Tibial nerve (tissue), 4 donors: ENCODE data around the gene ERC2. TPM values are rescaled to one million over a fixed set of nuclear protein-coding genes. Genes with fewer than 3 reads are reported as not detected.

ENCODE experiments used
- DNase-seq, 2 donors: peaks; one replicate each; pipeline ENCODE4 v3.0.0-alpha.2; 2019; ENCODE audit warnings: low spot score in 2 of 2
- H3K27ac ChIP-seq, 4 donors: fragments of 200-600 bp; sonication (generic) in 3 of 4; one replicate each; pipeline ENCODE4 v1.5.1; 2017 to 2019; ENCODE audit warnings: mild to moderate bottlenecking in 1 of 4
- H3K27me3 ChIP-seq, 2 donors: fragments of 200-600 bp; sonication (generic) in 1 of 2; one replicate each; pipeline versions ENCODE4 v1.5.1 to v1.6.0; 2017 to 2019
- H3K36me3 ChIP-seq, 3 donors: fragments of 200-600 bp; sonication (generic); one replicate each; pipeline ENCODE4 v1.5.1; 2018 to 2019
- H3K4me1 ChIP-seq, 4 donors: fragments of 200-600 bp; sonication (generic) in 3 of 4; one replicate each; pipeline ENCODE4 v1.5.1; 2017 to 2019
- H3K4me3 ChIP-seq, 4 donors: fragments of 200-600 bp; sonication (generic) in 3 of 4; one replicate each; pipeline ENCODE4 v1.5.1; 2017 to 2019; ENCODE audit warnings: mild to moderate bottlenecking in 1 of 4, moderate library complexity in 1 of 4
- H3K9me3 ChIP-seq, 4 donors: fragments of 200-600 bp; sonication (generic) in 3 of 4; one replicate each; pipeline ENCODE4 v1.5.1; 2017 to 2019
- CTCF ChIP-seq, 5 experiments: fragments of 200-600 bp in 3 of 5; fragments of 450-650 bp in 2 of 5; sonication (generic) in 3 of 5; IDR thresholded peaks; one replicate each; pipeline ENCODE4 v1.5.1; 2016 to 2019; ENCODE audit warnings: antibody characterized with exemption in 5 of 5, mild to moderate bottlenecking in 3 of 5, moderate library complexity in 2 of 5
- EP300 ChIP-seq, 2 donors: sonication (generic); formaldehyde crosslinking; IDR thresholded peaks; one replicate each; pipeline ENCODE4 v1.6.1; 2017; ENCODE audit warnings: antibody characterized with exemption in 2 of 2, mild to moderate bottlenecking in 1 of 2
- POLR2A ChIP-seq, 2 donors: fragments of 450-650 bp; IDR thresholded peaks; one replicate each; pipeline ENCODE4 v1.6.1; 2017; ENCODE audit warnings: antibody characterized with exemption in 2 of 2, mild to moderate bottlenecking in 2 of 2, moderate library complexity in 2 of 2
- WGBS, 2 donors: methylation state at CpG; one replicate each; pipeline ENCODE4 v1.1.5; 2018; 5-methylcytosine and 5-hydroxymethylcytosine counted together
- total RNA-seq, 4 donors: library from RNA; depleted of rRNA; stranded (reverse); fragments of >200 nt; gene quantifications; one replicate each; pipeline ENCODE4 v1.1.0, GENCODE V29; 2016

ERC2 gene
- total RNA-seq, 4 donors from 2014 or later, result 0.84 to 0.98 (median 0.90) TPM; not detected in 1

- DNase-seq, result no peak
- no peak for TF ChIP-seq EP300 (IDR thresholded peaks at IDR 0.05)
- no peak for TF ChIP-seq CTCF (IDR thresholded peaks at IDR 0.05)
- no peak for TF ChIP-seq POLR2A (IDR thresholded peaks at IDR 0.05)
- no peaks in the 10 kb centered on the region for H3K4me1 ChIP-seq
- H3K9me3 ChIP-seq, result no peaks in the 10 kb centered on the region
- 78 to 79% methylated on average over 14 of the region's 14 CpGs for WGBS, 2 donors
- no peaks in the 10 kb centered on the region for H3K36me3 ChIP-seq
- H3K27ac ChIP-seq, result no peak overlapping the region
- no peaks in the 10 kb centered on the region for H3K27me3 ChIP-seq
- H3K4me3 ChIP-seq, result no peak overlapping the region
Observed at GRCh38 chr3:55664387-55664786, 803.9 kb downstream of the ERC2 start.

GRCh38 chr3:55662683-55663082 lies 805.6 kb downstream of the ERC2 start:
- TF ChIP-seq CTCF (IDR thresholded peaks at IDR 0.05) (no peak), EP300 (IDR thresholded peaks at IDR 0.05) (no peak), POLR2A (IDR thresholded peaks at IDR 0.05) (no peak)
- Histone ChIP-seq H3K27me3 (no peaks in the 10 kb centered on the region), H3K27ac (no peak overlapping the region), H3K4me1 (no peaks in the 10 kb centered on the region), H3K4me3 (no peak overlapping the region), H3K9me3 (no peaks in the 10 kb centered on the region), H3K36me3 (no peaks in the 10 kb centered on the region)
- WGBS, 2 donors, result 61 to 64% methylated on average over 2 of the region's 2 CpGs
- no peak for DNase-seq

GRCh38 chr3:55661571-55661970 lies 806.7 kb downstream of the ERC2 start:
- Histone ChIP-seq H3K27me3 (no peaks in the 10 kb centered on the region), H3K27ac (no peak overlapping the region), H3K4me1 (no peaks in the 10 kb centered on the region), H3K36me3 (no peaks in the 10 kb centered on the region), H3K4me3 (no peak overlapping the region), H3K9me3 (no peaks in the 10 kb centered on the region)
- TF ChIP-seq POLR2A (IDR thresholded peaks at IDR 0.05) (no peak), CTCF (IDR thresholded peaks at IDR 0.05) (no peak), EP300 (IDR thresholded peaks at IDR 0.05) (no peak)
- WGBS, 2 donors, result 56 to 61% methylated on average over 4 of the region's 4 CpGs
- DNase-seq, result no peak

- Histone ChIP-seq H3K4me1 (no peaks in the 10 kb centered on the region), H3K9me3 (no peaks in the 10 kb centered on the region), H3K27me3 (no peaks in the 10 kb centered on the region), H3K4me3 (no peak overlapping the region), H3K36me3 (no peaks in the 10 kb centered on the region), H3K27ac (no peak overlapping the region)
- TF ChIP-seq CTCF (IDR thresholded peaks at IDR 0.05) (no peak), POLR2A (IDR thresholded peaks at IDR 0.05) (no peak), EP300 (IDR thresholded peaks at IDR 0.05) (no peak)
- 52 to 67% methylated on average over 4 of the region's 4 CpGs for WGBS, 2 donors
- DNase-seq, result no peak
Observed at GRCh38 chr3:55661141-55661540, 807.1 kb downstream of the ERC2 start.

GRCh38 chr3:55660642-55661041 lies 807.6 kb downstream of the ERC2 start:
- whole genome bisulfite sequencing, 2 donors, result 79 to 87% methylated on average over 2 of the region's 2 CpGs
- DNase-seq, result no peak
- Histone ChIP-seq H3K36me3 (no peaks in the 10 kb centered on the region), H3K27me3 (no peaks in the 10 kb centered on the region), H3K4me3 (no peak overlapping the region), H3K9me3 (no peaks in the 10 kb centered on the region), H3K4me1 (no peaks in the 10 kb centered on the region), H3K27ac (no peak overlapping the region)
- TF ChIP-seq EP300 (IDR thresholded peaks at IDR 0.05) (no peak), CTCF (IDR thresholded peaks at IDR 0.05) (no peak), POLR2A (IDR thresholded peaks at IDR 0.05) (no peak)
